OCI-LY3 (cell line): ENCODE measurements around the gene TNFRSF21.

Experiments used
- EZH2phosphoT487 ChIP-seq: fragments of 200-600 bp; shearing (Covaris generic); IDR thresholded peaks from 2 replicates; pipeline ENCODE4 v1.6.1; 2018; ENCODE audit warnings: antibody characterized with exemption, mixed run types, low read depth
- TF ChIP-seq, protein P1 (sequence below): fragments of 200-600, 300-600 bp; sonication (generic); IDR thresholded peaks from 2 replicates; pipeline ENCODE4 v1.5.1; 2014; ENCODE audit warnings: antibody characterized with exemption, low read length, low read depth

DNA sequence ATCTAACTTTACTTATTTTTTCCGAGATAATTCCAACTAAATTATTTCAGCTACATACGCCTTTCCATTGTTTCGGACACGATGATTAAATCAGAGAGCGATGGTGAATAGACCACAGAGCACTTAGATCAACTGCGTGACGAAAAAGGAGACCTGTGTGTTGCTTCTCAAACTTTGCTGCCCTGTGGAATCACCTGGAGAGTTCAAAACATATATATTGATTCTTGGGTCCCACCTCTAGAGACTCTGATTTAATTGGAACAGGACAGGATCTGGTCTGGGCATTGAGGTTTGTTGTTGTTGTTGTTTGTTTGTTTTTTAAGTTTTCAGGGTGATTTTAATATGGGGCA is 401 bp upstream of the TNFRSF21 start:
- TF ChIP-seq, protein P1, sequence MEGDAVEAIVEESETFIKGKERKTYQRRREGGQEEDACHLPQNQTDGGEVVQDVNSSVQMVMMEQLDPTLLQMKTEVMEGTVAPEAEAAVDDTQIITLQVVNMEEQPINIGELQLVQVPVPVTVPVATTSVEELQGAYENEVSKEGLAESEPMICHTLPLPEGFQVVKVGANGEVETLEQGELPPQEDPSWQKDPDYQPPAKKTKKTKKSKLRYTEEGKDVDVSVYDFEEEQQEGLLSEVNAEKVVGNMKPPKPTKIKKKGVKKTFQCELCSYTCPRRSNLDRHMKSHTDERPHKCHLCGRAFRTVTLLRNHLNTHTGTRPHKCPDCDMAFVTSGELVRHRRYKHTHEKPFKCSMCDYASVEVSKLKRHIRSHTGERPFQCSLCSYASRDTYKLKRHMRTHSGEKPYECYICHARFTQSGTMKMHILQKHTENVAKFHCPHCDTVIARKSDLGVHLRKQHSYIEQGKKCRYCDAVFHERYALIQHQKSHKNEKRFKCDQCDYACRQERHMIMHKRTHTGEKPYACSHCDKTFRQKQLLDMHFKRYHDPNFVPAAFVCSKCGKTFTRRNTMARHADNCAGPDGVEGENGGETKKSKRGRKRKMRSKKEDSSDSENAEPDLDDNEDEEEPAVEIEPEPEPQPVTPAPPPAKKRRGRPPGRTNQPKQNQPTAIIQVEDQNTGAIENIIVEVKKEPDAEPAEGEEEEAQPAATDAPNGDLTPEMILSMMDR: no peak
- no peak for TF ChIP-seq EZH2phosphoT487
